Vagina (tissue), 2 donors: ENCODE data around the gene DPP10.

Experiments
- POLR2A ChIP-seq, 2 donors: fragments of 450-650 bp; IDR thresholded peaks; one replicate each; pipeline ENCODE4 v1.6.1; 2017; ENCODE audit warnings: antibody characterized with exemption in 2 of 2, mild to moderate bottlenecking in 2 of 2, moderate library complexity in 2 of 2
- POLR2AphosphoS5 ChIP-seq, 2 donors: sonication (generic); formaldehyde crosslinking; IDR thresholded peaks; one replicate each; pipeline ENCODE4 v1.9.0; 2017; ENCODE audit warnings: antibody characterized with exemption in 2 of 2, mild to moderate bottlenecking in 2 of 2, low read depth in 1 of 2; ENCODE audit not compliant: insufficient read depth in 1 of 2
- TF ChIP-seq, protein P1 (sequence below), 3 experiments: fragments of 450-650 bp in 2 of 3; fragments of 200-600 bp in 1 of 3; sonication (generic) in 1 of 3; IDR thresholded peaks; one replicate each; pipeline ENCODE4 v1.5.1; 2017 to 2019; ENCODE audit warnings: antibody characterized with exemption in 3 of 3, mild to moderate bottlenecking in 2 of 3, moderate library complexity in 2 of 3

- TF ChIP-seq, protein P1, sequence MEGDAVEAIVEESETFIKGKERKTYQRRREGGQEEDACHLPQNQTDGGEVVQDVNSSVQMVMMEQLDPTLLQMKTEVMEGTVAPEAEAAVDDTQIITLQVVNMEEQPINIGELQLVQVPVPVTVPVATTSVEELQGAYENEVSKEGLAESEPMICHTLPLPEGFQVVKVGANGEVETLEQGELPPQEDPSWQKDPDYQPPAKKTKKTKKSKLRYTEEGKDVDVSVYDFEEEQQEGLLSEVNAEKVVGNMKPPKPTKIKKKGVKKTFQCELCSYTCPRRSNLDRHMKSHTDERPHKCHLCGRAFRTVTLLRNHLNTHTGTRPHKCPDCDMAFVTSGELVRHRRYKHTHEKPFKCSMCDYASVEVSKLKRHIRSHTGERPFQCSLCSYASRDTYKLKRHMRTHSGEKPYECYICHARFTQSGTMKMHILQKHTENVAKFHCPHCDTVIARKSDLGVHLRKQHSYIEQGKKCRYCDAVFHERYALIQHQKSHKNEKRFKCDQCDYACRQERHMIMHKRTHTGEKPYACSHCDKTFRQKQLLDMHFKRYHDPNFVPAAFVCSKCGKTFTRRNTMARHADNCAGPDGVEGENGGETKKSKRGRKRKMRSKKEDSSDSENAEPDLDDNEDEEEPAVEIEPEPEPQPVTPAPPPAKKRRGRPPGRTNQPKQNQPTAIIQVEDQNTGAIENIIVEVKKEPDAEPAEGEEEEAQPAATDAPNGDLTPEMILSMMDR (IDR thresholded peaks at IDR 0.05): no peak
- TF ChIP-seq POLR2AphosphoS5 (IDR thresholded peaks at IDR 0.05; ENCODE audit: insufficient read depth in 1 of 2, low read depth in 1 of 2) (no peak), POLR2A (IDR thresholded peaks at IDR 0.05) (no peak)
Observed at GRCh38 chr2:115077626-115078025, 635.2 kb downstream of the DPP10 start.
